Hematopoietic multipotent progenitor cell treated with erythropoietin and hydrocortisone succinate and interleukin-3 and kit ligand, for 17 days (in vitro differentiated cells): ENCODE measurements around the gene LRP5.
"Not testable (repeated sequence)": the region's sequence is repeated elsewhere in the genome, so short reads cannot be mapped to it uniquely, and the experiment has no call there.

Source experiments
- DNase-seq: peaks from one replicate; pipeline ENCODE4 v3.0.0-alpha.2; 2015; ENCODE audit warnings: low spot score

The LRP5 gene

GRCh38 chr11:68444566-68444965, 132.2 kb downstream of the LRP5 start:
- no peak for DNase-seq

- DNase-seq, result no peak
These were observed 133.2 kb downstream of the LRP5 start for GRCh38 chr11:68445531-68446035.

GRCh38 chr11:68446046-68446725, 133.8 kb downstream of the LRP5 start:
- no peak for DNase-seq

DNA sequence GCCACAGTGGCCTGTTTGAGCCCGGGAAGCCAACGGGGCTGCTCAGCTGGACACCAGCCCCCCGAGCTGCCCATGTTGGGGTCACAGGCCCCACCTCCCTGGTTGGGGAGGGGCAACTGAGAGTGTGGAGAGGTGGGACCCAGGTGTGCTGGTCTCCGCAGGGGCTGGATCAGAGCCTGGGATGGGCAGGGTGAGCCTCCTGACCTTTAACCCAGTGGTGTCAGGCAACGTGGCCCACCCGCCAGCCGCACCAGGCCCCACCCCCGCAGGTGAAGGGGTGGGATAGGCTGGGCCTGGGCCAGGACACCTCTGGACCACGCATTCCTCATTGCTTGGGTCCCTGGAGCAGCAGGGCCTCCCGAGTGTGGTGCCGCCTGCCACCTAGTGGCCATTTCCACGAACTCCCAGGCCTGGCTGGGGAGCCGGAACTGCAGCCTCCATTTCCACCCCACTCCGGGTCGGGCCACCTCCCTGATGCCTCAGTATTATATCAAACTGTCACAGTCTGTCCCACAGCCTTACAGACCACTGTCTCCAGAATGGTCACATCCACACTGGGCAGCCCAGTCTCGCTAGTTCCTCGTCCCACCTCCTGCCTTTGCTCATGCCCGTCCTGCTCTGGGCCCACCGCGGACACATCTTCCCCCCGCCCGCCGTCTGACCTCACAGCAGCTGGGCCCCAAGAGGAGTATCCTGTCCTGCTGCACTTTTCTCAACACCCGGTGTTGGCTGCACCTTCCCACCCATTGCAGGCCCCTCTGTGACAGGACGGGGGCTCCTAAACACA, 134.8 kb downstream of the LRP5 start:
- peak; percentile 87 for DNase-seq

DNA sequence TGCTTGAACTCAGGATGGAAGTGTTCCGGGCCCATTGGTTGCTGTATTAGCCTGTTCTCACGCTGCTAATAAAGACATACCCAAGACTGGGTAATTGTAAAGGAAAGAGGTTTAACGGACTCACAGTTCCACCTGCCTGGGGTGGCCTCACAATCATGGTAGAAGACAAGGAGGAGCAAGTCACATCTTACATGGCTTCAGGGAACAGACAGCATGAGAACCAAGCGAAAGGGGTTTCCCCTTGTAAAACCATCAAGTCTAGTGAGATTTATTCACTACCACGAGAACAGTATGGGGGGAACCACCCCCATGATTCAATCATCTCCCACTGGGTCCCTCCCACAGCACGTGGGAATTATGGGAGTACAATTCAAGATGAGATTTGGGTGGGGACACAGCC, 135.5 kb downstream of the LRP5 start:
- not testable (repeated sequence) for DNase-seq

GRCh38 chr11:68448604-68449011, 136.2 kb downstream of the LRP5 start:
- no peak for DNase-seq

GRCh38 chr11:68449951-68450350, 137.6 kb downstream of the LRP5 start:
- no peak for DNase-seq

DNA sequence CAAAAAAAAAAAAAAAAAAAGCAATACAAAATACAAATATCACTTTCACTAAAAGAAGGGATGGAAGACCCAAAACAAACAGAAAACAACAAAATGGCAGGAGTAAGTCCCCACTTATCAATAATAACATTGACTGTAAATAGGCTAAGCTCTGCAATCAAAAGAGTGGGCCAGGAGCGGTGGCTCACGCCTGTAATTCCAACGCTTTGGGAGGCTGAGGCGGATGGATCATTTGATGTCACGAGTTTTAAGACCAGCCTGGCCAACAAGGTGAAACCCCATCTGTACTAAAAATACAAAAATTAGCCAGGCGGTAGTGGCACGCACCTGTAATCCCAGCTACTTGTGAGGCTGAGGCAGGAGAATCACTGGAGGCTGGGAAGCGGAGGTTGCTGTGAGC, 138.3 kb downstream of the LRP5 start:
- no peak for DNase-seq

DNA sequence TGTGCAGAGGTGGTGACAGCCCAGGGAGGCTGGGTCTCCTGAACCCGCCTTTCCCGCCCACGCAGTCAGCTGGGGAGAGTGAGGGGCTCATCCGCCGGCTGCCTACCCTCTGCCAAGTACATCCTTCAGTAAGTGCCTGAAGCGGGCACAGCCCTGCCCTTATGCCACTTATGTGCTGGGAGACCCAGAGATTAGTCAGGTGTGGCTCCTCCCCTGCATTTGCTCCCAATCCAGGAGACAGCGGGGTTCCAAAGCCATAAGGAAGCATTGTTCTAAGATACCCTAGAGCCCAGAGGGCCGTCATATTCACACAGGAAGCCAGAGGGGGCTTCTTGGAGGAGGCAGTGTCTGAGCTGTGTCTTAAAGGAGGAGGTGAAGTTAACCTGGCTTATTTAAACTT, 142.4 kb downstream of the LRP5 start:
- no peak for DNase-seq

- no peak for DNase-seq
These were observed 143.1 kb downstream of the LRP5 start for GRCh38 chr11:68455485-68455884.

DNA sequence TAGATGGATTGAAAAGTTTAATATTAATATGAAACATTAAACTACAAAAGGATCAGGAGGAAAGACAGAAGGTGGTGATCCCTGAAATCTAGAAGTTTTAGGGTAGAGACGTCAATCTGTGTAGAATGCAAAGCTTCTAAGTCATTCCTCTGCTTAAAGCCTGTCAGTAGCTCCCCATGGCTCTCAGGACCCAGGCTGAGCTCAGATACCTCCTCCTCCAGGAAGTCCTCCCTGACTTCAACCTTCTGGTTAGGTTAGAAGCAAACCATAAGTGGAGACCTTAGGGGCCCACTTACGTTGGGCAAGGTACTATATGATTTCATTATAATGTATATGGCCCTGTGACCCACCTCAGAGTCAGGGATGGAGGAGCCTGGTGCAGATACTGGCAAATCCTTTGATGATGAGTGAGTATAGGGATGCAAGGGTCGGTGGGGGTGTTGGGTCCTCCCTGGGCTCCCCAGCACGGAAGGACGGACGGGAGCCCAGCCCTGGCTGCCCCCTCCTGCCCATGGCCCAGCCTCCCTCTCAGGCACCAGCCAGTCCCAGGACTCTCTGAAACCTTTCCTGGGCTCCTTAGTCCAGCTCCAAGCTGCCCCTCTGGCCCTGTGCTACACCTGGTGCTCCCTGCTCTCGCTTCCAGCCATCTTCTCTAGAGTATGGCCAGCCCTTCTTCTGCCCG, 145.0 kb downstream of the LRP5 start:
- DNase-seq, result no peak

DNA sequence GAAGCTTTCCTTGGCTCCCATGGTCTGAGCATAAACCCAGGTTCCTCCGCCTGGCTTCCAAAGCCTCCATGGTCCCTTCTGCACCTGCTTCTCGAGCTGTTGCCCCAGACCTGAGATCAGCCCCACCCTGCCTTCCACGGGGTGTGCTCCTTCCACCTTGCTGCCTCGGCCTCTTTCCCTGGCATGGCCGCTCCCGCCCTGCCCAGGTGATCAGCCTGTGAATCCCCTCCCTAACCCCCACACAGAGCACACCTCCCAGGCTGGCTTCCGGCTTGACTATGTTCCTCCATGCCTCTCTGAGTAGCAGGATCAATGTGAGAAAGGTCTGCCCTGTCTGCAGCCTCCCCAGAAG, 145.5 kb downstream of the LRP5 start:
- DNase-seq, result no peak

GRCh38 chr11:68458340-68458739, 145.9 kb downstream of the LRP5 start:
- DNase-seq, result not testable (repeated sequence)

GRCh38 chr11:68459886-68460740, 147.7 kb downstream of the LRP5 start:
- peak; percentile 96 for DNase-seq

DNA sequence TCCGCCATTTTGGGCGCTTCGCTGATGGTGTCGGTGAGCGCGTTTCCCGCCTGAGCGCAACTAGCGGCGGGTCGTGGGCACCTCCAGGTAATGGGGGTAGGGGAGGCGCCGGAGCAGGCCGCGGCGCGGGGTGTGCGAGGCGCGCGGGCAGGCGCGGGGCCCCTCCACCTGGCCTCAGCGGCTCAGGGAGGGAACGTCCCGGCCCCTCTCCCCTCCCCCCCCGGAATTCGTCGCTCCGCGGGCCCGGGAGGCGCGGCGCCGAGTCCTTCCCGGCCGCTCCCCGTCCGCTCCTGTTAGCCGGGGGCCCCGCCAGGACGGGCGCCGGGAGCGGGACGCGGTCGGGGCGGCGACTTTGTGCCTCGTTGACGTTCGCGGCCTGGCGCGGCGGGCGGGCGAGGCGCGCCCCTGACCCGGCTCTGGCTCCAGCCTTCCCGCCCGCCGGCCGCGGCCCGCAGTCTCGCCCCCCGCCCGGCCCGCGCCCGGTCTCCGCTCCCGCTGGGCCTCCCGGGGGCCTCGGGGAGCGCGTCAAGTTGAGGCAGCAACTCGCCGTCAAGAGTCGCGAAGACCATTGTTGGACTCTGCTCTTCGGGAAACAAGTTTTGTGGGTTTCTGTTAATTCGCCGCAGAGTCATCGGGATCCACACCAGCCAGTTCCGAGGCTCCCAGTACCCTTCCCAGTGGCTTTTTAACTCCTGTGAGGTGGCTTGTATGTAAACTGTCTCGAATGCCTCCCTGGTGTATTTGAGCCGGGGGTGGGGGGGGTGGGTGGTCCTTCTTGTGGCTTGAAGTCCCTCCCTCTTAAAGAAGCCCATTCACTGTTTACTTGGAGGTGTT, 148.6 kb downstream of the LRP5 start, which contains the start of gene PPP6R3:
PPP6R3 (plus strand) TSS at position 12 of the 834 bp plus-strand sequence. CDS start 76,913 bp downstream, outside the sequence.
- DNase-seq, result no peak

- DNase-seq, result peak; percentile 42
These were observed 149.2 kb downstream of the LRP5 start for GRCh38 chr11:68461575-68461917.

DNA sequence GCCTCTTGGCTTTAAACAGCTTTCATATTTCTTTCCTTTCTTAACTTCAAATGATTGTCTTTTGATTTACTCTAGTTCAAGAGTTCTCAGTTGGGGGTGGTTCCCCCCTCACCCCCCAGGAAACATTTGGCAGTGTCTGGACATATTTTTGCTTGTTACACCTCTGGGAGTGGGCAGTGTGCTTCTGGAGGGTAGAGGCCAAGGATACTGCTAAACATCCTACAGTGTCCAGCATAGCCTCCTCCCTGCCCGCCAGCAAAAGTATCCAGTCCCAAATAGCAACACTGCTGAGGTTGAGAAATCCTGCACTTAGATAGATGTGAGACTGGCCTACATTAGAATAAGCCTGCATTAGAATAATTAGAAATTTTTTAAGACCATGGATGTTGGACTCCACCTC, 151.3 kb downstream of the LRP5 start:
- no peak for DNase-seq

GRCh38 chr11:68467201-68467834, 154.9 kb downstream of the LRP5 start:
- DNase-seq, result no peak

DNA sequence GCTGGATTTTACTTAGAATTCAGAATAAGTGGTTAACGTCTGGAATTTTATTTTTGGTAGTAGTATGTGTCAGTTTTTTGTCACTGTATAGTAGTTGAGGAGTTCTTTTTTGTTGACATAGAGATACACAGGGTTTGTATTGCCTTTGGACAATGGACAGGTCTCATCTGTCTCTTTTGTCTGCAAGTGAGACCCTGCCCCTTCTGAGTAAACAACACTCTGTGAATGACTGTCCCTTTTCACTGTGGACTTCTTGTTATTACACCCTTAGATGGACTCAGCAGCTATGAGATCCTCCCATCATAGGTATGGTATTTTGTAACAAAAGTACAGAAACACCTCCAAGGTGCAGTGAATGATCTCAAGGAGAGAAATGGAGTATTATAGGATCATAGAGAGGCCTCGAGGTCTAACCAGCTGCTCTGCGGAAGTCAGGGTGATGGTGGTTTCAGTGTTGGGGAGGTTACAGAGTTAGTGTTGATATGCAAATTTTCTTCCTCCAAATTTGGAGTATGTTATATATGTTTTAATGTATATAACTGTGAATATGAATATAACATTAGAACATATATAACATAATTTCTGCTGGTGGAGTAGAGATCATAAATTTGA, 155.9 kb downstream of the LRP5 start:
- no peak for DNase-seq

- DNase-seq, result no peak
These were observed 156.7 kb downstream of the LRP5 start for GRCh38 chr11:68469122-68469521.
